HG03135 (cell line): ENCODE results near the gene SPDYE4.
"Not testable (repeated sequence)": the region's sequence is repeated elsewhere in the genome, so short reads cannot be mapped to it uniquely, and the experiment has no call there.

Experiments
- ATAC-seq: cut with Tn5 transposase; IDR thresholded peaks from one replicate; pipeline ENCODE4 v1.9.1; 2021; ENCODE audit warnings: mild to moderate bottlenecking, moderate library complexity; ENCODE audit not compliant: unreplicated experiment

Gene SPDYE4, protein sequence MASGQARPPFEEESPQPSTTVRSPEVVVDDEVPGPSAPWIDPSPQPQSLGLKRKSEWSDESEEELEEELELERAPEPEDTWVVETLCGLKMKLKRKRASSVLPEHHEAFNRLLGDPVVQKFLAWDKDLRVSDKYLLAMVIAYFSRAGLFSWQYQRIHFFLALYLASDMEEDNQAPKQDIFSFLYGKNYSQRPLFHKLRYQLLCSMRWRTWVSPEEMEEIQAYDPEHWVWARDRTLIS

DNA sequence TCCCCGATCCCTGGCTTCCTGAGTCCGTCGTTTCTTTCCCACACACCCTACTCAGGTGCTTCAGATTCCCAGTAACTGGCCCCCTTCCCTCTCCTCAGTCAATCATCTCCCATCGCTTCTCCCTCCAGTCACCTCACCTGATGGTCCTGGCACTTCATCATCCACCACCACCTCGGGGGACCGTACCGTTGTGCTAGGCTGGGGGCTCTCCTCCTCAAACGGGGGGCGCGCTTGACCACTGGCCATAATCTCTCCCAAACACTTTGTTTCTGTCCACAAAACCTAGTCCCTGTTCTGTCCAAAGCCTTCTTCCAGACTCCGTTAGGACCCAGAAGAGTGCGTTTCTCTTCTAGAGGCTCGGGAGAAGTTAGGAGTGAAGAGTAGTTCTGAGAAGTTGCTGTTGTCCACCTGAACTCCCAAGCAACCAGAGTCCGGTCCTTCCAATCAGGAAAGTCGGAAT lies at the start of gene SPDYE4:
Gene SPDYE4, minus strand, starts transcription at position 410 of the 460 bp plus-strand sequence. Its CDS starts 164 bp downstream, at position 246.
- ATAC-seq, result no peak

DNA sequence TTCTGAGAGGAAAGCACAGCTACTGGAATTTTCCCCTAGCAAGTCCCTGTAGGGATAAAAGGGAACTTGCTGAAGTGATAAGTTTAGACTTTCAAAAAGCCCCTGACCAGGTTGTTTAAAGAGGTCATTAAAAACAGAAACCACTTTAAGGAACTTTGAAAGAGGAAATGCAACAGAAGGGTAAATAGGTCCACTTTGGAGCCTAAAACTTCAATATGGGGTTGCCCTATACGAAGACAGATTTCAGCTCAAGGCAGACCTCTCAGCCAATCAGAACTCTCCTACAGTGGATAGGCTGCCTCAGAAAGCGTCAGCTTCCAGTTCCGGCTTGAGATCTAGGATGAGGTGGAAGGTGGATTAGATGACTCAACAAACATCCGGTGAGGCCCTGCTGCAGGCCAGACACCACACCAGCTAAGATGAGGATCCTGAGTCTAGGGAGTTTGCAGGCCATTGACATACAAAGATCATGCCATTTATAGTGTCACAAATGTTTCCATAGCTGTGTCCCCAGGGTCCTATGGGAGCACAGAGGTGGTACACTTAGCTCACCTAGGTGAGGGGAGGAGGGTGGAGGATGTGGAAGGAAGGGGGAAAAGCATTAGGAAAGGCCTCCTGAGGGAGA lies 48.7 kb upstream of the SPDYE4 start:
- ATAC-seq, result peak; percentile 92

DNA sequence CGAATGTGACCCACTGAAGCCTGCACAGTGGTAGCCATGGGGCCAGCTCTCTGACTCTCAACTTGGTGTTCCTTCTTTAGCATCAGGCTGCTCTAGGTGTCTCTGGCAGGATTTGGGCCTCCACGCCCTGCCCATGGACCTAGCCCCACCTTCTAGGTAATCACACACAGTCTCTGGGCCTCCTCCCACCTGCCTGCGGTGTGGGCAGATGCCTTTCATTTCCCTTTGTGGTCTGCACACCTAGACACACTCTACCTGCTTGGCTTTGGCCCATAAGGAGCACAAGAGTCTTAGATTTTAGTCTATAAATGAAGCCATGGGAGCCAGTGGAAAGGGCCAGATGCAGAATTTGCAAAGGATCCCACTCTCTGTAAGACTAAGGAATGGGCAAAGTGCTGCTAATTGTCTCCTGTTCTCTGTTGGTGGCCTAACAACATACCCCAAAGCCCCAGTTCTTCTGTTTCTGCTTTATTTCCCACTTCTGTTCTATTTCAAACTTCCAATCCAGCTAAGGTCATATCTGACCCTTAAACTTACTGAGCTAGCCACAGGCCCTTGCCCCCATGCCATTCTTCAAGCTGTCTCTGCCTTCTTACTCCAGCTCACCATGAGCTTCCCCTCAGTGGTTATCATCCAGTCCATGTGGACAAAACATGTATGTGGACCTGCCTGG lies 48.0 kb upstream of the SPDYE4 start:
- no peak for ATAC-seq

DNA sequence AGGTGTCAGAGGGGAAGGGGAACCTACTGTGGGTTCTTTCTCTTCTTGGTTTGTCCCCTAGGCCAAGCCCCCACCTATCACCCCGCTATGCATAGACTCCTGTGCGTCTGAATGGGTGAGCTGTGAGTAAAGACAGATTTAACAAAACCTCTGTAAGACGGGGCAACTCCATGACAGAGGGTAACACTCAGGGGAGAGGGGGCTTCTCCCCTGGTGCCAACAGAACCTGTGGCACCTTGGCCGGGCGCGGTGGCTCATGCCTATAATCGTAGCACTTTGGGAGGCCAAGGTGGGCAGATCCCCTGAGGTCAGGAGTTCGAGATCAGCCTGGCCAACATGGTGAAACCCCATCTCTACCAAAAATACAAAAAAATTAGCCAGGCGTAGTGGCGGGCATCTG lies 47.0 kb upstream of the SPDYE4 start:
- ATAC-seq, result not testable (repeated sequence)

DNA sequence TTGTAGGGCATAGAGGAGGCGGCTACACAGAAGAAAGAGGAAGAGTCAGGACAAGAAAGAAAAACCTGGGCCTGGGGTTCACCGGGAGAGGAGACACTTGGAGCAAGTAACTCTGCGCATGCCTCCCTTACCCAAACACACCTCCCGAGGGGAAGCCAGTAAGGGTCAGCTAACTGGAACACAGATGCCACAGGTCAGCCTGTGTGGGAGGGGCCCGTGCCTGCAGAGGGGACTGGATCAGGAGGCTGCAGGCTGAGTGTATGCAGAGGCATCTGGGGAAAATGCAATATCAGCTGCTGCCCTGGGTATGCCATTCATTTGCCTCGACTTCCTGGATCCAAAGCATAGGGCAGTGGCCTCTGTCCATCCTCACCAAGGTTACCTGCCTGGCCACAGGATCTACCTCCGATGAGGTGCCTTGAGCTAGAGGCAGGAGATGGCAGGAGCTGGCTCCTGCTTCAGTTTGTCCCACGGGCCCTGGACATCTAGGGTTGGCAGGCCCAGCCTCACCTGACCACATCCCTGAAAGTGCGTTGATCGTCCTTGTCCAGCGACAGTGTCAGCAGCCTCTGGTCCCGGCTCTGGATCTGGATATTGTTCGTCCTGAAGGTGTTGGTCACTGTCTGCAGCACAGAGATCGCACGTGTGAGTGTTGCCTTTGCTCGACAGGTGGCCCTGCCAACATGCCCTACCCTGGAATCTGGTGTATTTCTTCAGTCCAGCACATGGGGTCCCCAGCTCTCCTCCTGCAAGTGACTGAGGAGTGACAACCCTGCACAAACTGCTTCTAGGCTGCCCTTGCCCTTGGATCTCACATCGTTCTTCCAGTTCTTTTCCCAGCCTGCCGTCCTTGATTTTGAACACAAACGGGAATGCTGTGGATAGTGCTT lies 45.4 kb upstream of the SPDYE4 start:
- no peak for ATAC-seq

GRCh38 chr17:8801135-8801840 lies 42.9 kb upstream of the SPDYE4 start:
- no peak for ATAC-seq

- no peak for ATAC-seq
Observed at GRCh38 chr17:8800656-8801055, 42.3 kb upstream of the SPDYE4 start.

DNA sequence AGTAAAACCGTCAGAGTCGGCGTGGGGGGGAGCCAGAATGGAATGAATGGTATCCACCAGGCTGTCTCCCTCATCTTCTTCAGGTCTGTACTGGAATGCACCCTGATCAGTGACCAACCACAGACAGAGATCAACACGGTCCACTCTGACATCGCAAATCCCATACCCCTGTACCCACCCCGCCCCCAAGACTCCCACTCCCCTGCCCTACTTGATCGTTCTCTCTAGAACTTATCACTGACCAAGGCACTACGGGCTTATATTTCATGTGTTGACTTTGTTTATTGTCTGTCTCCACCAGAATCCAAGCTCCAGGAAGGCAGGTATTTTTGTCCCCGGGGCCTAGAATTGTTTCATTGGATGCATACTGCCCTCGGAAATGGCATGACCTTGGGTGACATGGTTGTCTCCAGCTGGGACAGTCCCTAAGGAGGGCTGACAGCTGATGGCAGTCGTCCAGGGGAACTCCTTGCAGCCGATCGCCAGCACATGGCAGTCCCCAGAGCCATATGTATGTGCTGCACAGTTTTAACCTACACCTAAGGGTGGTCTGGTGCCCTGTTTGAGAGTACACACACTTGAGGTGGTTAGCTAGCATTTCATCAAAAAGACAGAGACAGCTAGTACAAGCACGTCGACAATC lies 41.3 kb upstream of the SPDYE4 start:
- ATAC-seq, result no peak

DNA sequence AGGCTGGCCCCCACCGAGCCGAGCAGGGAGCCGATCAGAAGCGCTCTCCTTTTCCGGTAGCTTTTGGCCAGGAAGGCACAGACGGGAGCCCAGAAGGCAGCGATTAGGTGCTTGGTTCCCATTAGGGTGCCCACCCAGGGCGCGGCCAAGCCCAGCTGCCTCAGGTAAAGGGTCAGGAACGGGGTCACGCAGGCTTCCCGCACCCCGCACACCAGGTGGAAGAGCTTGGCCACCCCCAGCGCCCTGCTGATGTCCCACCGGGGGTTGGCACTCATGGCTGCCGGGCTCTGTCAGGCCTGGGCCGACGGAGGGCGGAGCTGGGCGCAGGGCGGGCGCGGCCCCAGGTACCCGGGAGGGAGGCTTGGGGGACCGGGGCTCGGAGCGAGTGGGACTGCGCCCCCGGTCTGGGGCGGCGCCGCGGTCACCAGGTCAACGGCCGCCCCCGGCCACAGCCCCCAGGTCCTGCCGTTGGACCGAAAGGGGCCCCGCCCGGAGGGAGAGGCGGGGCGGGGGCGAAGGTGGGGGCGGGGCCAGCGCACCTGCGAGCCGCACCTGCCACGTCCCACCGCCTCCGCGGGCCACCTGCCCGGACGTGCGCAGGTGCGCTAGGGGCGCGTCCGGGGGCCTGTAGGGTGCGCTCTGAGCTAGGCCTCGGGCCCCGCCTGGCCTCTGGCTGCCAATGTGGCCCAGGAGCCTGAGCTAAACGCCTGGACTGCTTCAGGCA lies 40.7 kb upstream of the SPDYE4 start, which contains the start of gene MFSD6L:
Gene MFSD6L, minus strand, starts transcription at position 520 of the 724 bp plus-strand sequence. Its CDS starts 245 bp downstream, at position 275.
- ATAC-seq, result no peak

GRCh38 chr17:8798176-8798845 lies 40.0 kb upstream of the SPDYE4 start:
- ATAC-seq, result no peak

GRCh38 chr17:8797621-8798175 lies 39.4 kb upstream of the SPDYE4 start:
- ATAC-seq, result no peak

- no peak for ATAC-seq
Observed at GRCh38 chr17:8794636-8795035, 36.3 kb upstream of the SPDYE4 start.

- ATAC-seq, result no peak
Observed at GRCh38 chr17:8793649-8794048, 35.3 kb upstream of the SPDYE4 start.

DNA sequence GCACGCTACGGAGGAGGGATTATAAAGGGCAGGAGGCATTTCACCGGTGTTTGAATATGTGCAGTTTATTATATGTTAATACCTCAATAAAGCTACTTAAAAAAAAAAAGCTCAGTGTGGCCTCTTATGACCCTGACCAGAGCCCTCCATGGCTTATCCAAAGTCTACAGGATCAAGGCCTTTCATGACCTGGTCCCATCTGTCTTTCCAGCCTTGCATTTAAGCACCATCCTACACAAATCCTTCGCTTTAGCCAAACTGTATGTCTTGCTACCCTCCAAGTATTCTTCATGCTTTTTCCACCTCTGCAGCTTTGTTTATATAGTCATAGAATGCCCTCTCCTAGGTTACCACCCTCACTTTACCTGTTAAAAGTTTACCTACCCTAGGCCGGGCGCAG lies 34.3 kb upstream of the SPDYE4 start:
- no peak for ATAC-seq

- no peak for ATAC-seq
Observed at GRCh38 chr17:8791910-8792270, 33.5 kb upstream of the SPDYE4 start.

GRCh38 chr17:8791248-8791909 lies 33.0 kb upstream of the SPDYE4 start:
- ATAC-seq, result no peak

DNA sequence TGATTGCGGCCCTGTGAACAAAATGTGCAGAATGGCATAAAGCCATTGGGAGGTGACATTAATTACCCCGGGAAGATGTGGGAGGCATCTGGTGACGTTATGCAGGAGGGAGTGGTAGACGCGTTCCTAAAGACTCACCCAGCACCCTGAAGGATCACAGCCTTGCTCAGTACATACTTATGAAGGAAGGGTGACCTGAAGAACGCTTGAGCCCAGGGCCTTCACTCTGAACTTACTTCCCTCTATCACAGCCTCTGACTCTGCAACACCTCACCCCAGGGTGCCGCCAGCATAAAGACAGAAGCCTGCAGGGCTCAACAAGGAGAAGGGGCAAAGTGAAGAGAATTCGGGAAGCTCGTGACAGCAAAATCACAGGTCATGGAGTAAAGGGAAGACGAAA lies 31.4 kb upstream of the SPDYE4 start:
- no peak for ATAC-seq

DNA sequence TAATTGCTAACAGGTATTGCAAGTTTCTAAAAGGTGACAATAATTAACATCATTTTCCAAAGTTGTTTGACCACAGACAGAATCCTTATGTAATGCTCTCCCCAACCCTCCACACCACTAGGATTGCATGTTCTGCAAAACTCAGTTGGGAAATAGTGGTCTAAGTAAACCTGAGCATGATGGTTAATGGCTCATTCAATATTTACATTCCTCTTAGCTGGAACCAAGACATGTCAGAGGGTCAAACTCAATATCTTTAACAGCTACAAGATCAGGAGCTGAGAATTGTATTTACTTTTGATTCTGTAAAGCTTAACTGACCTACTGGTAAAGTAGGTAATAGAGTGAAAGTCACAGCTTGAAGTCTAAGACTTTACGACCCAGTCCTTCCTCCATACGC lies 30.7 kb upstream of the SPDYE4 start:
- ATAC-seq, result no peak
